ENCODE measurements around the gene COL9A1.

The COL9A1 gene

GRCh38 chr6:70289299-70289698 lies 13.6 kb downstream of the COL9A1 start:
- DNase-seq (ENCODE audit: low read depth in 2 of 2), result no peak

GRCh38 chr6:70286905-70287304 lies 16.0 kb downstream of the COL9A1 start:
- DNase-seq (ENCODE audit: low read depth in 2 of 2), result no peak

- no peak for DNase-seq (ENCODE audit: low read depth in 2 of 2)
Measured at GRCh38 chr6:70285201-70285600, 17.7 kb downstream of the COL9A1 start.

GRCh38 chr6:70282919-70283461 lies 19.9 kb downstream of the COL9A1 start:
- DNase-seq (ENCODE audit: low read depth in 2 of 2), result no peak

GRCh38 chr6:70282312-70282918 lies 20.5 kb downstream of the COL9A1 start:
- no peak for DNase-seq (ENCODE audit: low read depth in 2 of 2)

GRCh38 chr6:70281923-70282311 lies 21.0 kb downstream of the COL9A1 start:
- no peak for DNase-seq (ENCODE audit: low read depth in 2 of 2)

- DNase-seq (ENCODE audit: low read depth in 2 of 2), result no peak
Measured at GRCh38 chr6:70280400-70280853, 22.5 kb downstream of the COL9A1 start.

GRCh38 chr6:70277470-70277869 lies 25.4 kb downstream of the COL9A1 start:
- DNase-seq (ENCODE audit: low read depth in 2 of 2), result no peak

- no peak for DNase-seq (ENCODE audit: low read depth in 2 of 2)
Measured at GRCh38 chr6:70274338-70274737, 28.5 kb downstream of the COL9A1 start.

GRCh38 chr6:70272071-70272470 lies 30.8 kb downstream of the COL9A1 start:
- no peak for DNase-seq (ENCODE audit: low read depth in 2 of 2)

GRCh38 chr6:70270287-70271005 lies 32.4 kb downstream of the COL9A1 start:
- no peak for DNase-seq (ENCODE audit: low read depth in 2 of 2)

GRCh38 chr6:70266142-70266541 lies 36.7 kb downstream of the COL9A1 start:
- DNase-seq (ENCODE audit: low read depth in 2 of 2), result no peak

- no peak for DNase-seq (ENCODE audit: low read depth in 2 of 2)
Measured at GRCh38 chr6:70264306-70264705, 38.6 kb downstream of the COL9A1 start.

GRCh38 chr6:70258483-70258882 lies 44.4 kb downstream of the COL9A1 start:
- no peak for DNase-seq (ENCODE audit: low read depth in 2 of 2)

- no peak for DNase-seq (ENCODE audit: low read depth in 2 of 2)
Measured at GRCh38 chr6:70257768-70258273, 45.1 kb downstream of the COL9A1 start.

- DNase-seq (ENCODE audit: low read depth in 2 of 2), result no peak
Measured at GRCh38 chr6:70254784-70255183, 48.1 kb downstream of the COL9A1 start.

- no peak for DNase-seq (ENCODE audit: low read depth in 2 of 2)
Measured at GRCh38 chr6:70253923-70254322, 49.0 kb downstream of the COL9A1 start.

- no peak for DNase-seq (ENCODE audit: low read depth in 2 of 2)
Measured at GRCh38 chr6:70252604-70253003, 50.3 kb downstream of the COL9A1 start.

GRCh38 chr6:70246118-70246517 lies 56.8 kb downstream of the COL9A1 start:
- no peak for DNase-seq (ENCODE audit: low read depth in 2 of 2)

GRCh38 chr6:70241991-70242420 lies 60.9 kb downstream of the COL9A1 start:
- no peak for DNase-seq (ENCODE audit: low read depth in 2 of 2)

GRCh38 chr6:70241031-70241430 lies 61.9 kb downstream of the COL9A1 start:
- DNase-seq (ENCODE audit: low read depth in 2 of 2), result no peak

- no peak for DNase-seq (ENCODE audit: low read depth in 2 of 2)
Measured at GRCh38 chr6:70236343-70236742, 66.5 kb downstream of the COL9A1 start.
